Upper lobe of left lung (tissue), 4 donors: ENCODE results near the gene PYCR2.

Source experiments
- CTCF ChIP-seq, 6 experiments: fragments of 450-650 bp in 4 of 6; fragments of 200-600 bp in 2 of 6; sonication (generic) in 2 of 6; IDR thresholded peaks; one replicate each; pipeline ENCODE4 v1.5.1; 2016 to 2019; ENCODE audit warnings: antibody characterized with exemption in 6 of 6
- POLR2AphosphoS5 ChIP-seq, 2 donors: sonication (generic); formaldehyde crosslinking; IDR thresholded peaks; one replicate each; pipeline ENCODE4 v1.5.1; 2017; ENCODE audit warnings: antibody characterized with exemption in 2 of 2

GRCh38 chr1:225954753-225955152 is 30.7 kb upstream of the PYCR2 start:
- TF ChIP-seq POLR2AphosphoS5 (IDR thresholded peaks at IDR 0.05) = no peak
- TF ChIP-seq CTCF (IDR thresholded peaks at IDR 0.05) = no peak
